Mucosa of descending colon (tissue), 3 donors: ENCODE results near the gene ESR1. TPM values are rescaled to one million over a fixed set of nuclear protein-coding genes. Genes with fewer than 3 reads are reported as not detected.

Experiments
- ATAC-seq: fragments of 200-7000 bp; cut with Tn5 transposase; one replicate; pipeline ENCODE4 v1.9.1; 2020; ENCODE audit warnings: mild to moderate bottlenecking, moderate library complexity
- DNase-seq, 3 donors: peaks; one replicate each; pipeline ENCODE4 v3.0.0-alpha.2; 2020
- H3K36me3 ChIP-seq: fragments of 200-600 bp; one replicate; pipeline ENCODE4 v1.8.0; 2021; ENCODE audit warnings: low read depth, mild to moderate bottlenecking
- H3K4me1 ChIP-seq: fragments of 200-600 bp; one replicate; pipeline ENCODE4 v1.8.0; 2021; ENCODE audit warnings: low read depth, mild to moderate bottlenecking
- H3K4me3 ChIP-seq: fragments of 200-600 bp; one replicate; pipeline ENCODE4 v1.8.0; 2021; ENCODE audit warnings: mild to moderate bottlenecking
- H3K9me3 ChIP-seq: fragments of 200-600 bp; one replicate; pipeline ENCODE4 v1.8.0; 2021; ENCODE audit warnings: mild to moderate bottlenecking
- intact Hi-C, 2 donors: fragments of 100-400 bp; cut with DNase I in 1 of 2; cut with micrococcal nuclease in 1 of 2; formaldehyde crosslinking; loops; one replicate each; pipeline versions ENCODE4 v1.11.0 to v1.11.1; 2022; cut with DNase I, micrococcal nuclease
- total RNA-seq, 3 donors: library from RNA; stranded (reverse); fragmentation: NEBNext Ultra II Directional in 2 of 3; extraction: Animal tissue kit (Norgen Biotek cat#: 25700) in 2 of 3; gene quantifications; one replicate each; pipeline versions ENCODE4 v1.2.1 to v1.2.4, GENCODE V29; 2021 to 2023
- TF ChIP-seq, protein P1 (sequence below): fragments of 200-600 bp; IDR thresholded peaks from one replicate; pipeline ENCODE4 v1.8.0; 2022; ENCODE audit warnings: antibody characterized with exemption, mild to moderate bottlenecking
- donor health status: DM: no; HTN: no; CAD: no; lungs with moderate emphysema.
- donor health status: DM: no; HTN: no; CAD: no.
- donor health status: DM: no; HTN: yes; CAD: no.

The ESR1 gene
- total RNA-seq, 3 donors from 2014 or later, result 0.55 to 1.6 (median 0.82) TPM

DNA sequence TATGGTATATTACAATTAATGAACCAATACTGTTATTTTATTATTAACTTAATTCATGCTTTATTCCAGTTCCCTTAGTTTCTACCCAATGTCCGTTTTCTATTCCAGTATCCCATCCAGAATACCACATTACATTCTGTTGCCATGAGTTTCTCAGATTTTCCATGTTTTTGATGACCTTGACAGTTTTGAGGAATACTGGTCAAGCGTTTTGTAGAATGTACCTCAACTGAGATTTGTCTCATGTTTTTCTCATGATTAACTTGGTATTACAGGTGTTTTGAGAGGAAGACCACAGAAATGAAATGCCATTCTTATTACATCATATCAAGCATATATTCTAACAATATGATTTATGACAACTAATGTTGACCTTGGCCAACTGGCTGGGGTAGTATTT, 23.8 kb upstream of the ESR1 start:
- no peaks in the 10 kb centered on the region for H3K4me1 ChIP-seq
- ATAC-seq, result no peak
- TF ChIP-seq, protein P1, sequence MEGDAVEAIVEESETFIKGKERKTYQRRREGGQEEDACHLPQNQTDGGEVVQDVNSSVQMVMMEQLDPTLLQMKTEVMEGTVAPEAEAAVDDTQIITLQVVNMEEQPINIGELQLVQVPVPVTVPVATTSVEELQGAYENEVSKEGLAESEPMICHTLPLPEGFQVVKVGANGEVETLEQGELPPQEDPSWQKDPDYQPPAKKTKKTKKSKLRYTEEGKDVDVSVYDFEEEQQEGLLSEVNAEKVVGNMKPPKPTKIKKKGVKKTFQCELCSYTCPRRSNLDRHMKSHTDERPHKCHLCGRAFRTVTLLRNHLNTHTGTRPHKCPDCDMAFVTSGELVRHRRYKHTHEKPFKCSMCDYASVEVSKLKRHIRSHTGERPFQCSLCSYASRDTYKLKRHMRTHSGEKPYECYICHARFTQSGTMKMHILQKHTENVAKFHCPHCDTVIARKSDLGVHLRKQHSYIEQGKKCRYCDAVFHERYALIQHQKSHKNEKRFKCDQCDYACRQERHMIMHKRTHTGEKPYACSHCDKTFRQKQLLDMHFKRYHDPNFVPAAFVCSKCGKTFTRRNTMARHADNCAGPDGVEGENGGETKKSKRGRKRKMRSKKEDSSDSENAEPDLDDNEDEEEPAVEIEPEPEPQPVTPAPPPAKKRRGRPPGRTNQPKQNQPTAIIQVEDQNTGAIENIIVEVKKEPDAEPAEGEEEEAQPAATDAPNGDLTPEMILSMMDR, result no peak
- no peaks in the 10 kb centered on the region for H3K9me3 ChIP-seq
- H3K36me3 ChIP-seq, result no peaks in the 10 kb centered on the region
- no peak overlapping the region for H3K4me3 ChIP-seq
- intact Hi-C loops, result no loop called here
- DNase-seq, result no peak

- ATAC-seq, result no peak
- H3K36me3 ChIP-seq, result no peaks in the 10 kb centered on the region
Observed at GRCh38 chr6:151784441-151785214, 22.9 kb upstream of the ESR1 start.

GRCh38 chr6:151796842-151797530, 10.5 kb upstream of the ESR1 start:
- intact Hi-C loops, result no loop called here

More at GRCh38 chr6:151784441-151785214, 22.9 kb upstream of the ESR1 start:
- DNase-seq, result no peak
- TF ChIP-seq, protein P1, result no peak
- no peaks in the 10 kb centered on the region for H3K4me1 ChIP-seq
- H3K4me3 ChIP-seq, result no peak overlapping the region
- intact Hi-C loops, result no loop called here
- no peaks in the 10 kb centered on the region for H3K9me3 ChIP-seq

GRCh38 chr6:151803743-151804142, 3.7 kb upstream of the ESR1 start:
- no peak for DNase-seq
- H3K36me3 ChIP-seq, result no peaks in the 10 kb centered on the region
- no peaks in the 10 kb centered on the region for H3K9me3 ChIP-seq
- TF ChIP-seq, protein P1, result no peak
- H3K4me1 ChIP-seq, result no peaks in the 10 kb centered on the region
- no peak for ATAC-seq
- no peak overlapping the region for H3K4me3 ChIP-seq
- intact Hi-C loops, result no loop called here

More at GRCh38 chr6:151796842-151797530, 10.5 kb upstream of the ESR1 start:
- TF ChIP-seq, protein P1, result no peak
- Histone ChIP-seq H3K9me3 (no peaks in the 10 kb centered on the region), H3K4me1 (no peaks in the 10 kb centered on the region), H3K4me3 (no peak overlapping the region), H3K36me3 (no peaks in the 10 kb centered on the region)
- DNase-seq, result no peak
- no peak for ATAC-seq

DNA sequence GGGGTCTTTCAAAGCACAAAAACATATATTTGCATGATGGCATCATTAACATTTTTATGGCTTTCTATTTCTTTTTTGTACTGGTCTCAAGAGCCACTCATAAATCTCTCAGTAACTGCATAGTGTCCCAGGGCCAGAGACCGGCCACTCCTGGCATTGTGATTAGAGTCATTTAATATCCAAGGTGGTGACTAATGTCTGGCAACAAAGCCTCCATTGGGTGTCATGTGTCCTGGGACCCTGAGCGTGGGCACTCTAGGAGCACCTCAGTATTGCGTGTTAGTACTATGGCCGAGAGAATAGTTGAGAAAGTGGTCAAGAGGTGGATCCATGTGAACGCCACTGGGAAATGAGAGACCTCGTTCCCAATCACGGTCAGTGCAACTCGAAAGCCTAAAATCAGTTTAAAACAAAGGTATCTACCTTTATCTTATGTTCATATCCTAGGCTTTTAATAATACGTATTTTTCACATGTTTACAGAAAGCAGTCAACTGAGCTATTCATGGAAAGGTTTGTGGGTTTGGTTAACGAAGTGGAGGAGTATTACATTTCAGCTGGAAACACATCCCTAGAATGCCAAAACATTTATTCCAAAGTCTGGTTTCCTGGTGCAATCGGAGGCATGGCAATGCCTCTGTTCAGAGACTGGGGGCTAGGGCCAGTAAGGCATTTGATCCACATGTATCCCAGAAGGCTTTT, 2.7 kb upstream of the ESR1 start:
- TF ChIP-seq, protein P1, result no peak
- H3K4me3 ChIP-seq, result no peak overlapping the region
- no peaks in the 10 kb centered on the region for H3K4me1 ChIP-seq
- DNase-seq (no peak), ATAC-seq (no peak)
- intact Hi-C loops, result no loop called here
- no peaks in the 10 kb centered on the region for H3K36me3 ChIP-seq
- H3K9me3 ChIP-seq, result no peaks in the 10 kb centered on the region
